Activated CD8-positive, alpha-beta memory T cell treated with anti-CD3 and anti-CD28 coated beads for 24 hours (primary cell): ENCODE results near the gene DAZAP1.
"Not testable (repeated sequence)": the region's sequence is repeated elsewhere in the genome, so short reads cannot be mapped to it uniquely, and the experiment has no call there.

ENCODE experiments used
- DNase-seq: peaks from one replicate; pipeline ENCODE4 v3.0.0-alpha.2; 2020

DAZAP1 gene

DNA sequence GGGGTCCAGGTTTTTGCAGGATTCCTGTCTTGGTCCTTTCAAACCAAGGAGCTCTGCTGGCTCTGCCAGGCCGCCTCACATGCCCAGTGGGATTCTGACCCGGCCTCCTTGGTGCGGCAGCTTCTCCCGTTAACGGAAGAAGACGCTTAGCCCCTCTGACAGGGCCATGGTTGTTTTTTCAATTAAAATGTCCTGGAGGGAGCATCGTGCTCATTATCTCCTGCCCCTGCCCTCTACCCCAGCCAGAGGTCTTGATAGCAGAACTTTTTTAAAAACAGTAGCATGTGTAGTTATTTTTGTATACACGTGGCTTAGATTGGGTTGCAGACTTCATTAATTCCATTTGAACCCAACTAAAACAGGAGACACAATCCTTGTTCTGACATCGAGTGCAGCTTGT, 19.4 kb downstream of the DAZAP1 start:
- DNase-seq = no peak

DNA sequence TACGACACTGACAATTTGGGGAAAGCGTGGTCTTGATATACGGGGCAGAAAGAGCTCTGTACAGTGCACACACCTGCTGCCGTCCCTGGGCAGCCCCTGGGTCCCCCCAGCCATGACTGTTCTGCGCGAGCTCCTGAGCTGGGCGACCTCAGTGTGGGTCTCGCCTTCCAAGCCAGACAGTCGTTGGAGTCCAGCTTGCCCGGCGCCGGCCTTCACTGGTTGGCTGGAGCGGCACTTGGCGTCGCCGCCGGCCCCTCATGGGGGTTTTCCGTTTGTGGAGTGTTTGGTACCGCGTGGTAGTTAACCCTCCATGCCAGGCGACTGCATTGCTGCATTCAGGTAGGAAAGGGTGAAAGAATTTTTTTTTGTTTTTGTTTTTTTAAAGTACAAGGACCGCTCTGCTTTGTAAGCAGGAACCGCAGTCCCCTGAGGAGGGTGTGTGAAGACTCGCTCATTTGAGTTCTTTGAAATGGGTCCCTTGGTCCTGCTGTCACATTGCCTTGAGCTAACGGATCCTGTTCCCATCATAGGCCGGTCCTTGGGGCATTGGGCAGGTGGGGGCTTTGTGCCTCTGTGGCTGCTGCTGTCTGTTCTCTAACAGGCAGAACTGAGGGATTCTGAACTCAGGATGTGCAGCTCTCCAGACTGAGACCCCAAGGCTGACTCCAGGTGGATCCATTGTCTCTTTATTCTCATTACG, 20.0 kb downstream of the DAZAP1 start:
- DNase-seq = no peak

DNA sequence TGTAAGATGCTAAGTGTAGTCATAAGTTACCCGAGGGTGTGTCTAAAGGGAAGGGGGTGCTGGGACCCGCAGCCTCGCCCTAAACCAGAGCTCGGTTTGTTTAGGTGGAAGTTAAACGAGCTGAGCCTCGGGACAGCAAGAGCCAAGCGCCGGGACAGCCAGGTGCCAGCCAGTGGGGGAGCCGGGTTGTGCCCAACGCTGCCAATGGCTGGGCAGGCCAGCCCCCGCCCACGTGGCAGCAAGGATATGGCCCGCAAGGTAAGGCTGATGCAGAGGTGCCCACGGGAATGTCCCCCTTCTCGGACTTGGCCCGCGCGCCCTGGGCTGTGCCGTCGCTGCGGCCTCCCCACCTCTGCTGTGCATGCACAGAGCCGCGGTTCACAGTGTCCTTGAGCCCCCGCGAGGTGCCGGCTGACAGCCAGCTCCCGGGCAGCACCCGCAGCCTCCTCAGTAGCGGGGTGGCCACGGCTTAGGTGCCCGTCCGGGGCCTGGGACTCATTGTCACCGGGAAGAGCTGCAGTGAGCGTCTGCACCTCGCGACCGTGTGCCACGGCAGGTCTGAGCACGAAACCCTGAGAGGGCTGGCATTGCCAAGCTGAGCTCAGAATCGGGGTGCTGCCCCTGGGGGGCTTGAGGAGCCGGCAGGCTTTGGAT, 21.5 kb downstream of the DAZAP1 start:
- no peak for DNase-seq

DNA sequence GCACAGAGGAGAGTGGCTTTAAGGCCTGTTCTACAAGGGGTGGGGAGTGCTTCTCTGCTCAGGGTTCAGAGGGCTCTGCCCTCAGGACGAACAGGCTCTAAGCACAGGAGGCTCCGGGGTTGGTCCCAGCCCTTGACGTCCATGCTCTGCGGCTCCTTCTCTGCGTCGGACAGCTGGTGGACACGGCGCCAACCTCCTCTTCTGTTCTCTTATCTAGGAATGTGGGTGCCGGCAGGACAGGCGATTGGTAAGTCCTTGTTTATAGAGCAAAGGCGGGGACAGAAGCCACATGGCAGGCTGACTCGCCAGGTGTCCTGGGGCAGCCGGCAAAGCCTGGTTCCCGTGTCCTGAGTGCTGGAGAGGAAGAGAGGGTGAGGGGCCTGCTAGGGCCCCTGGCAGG, 22.4 kb downstream of the DAZAP1 start:
- DNase-seq = no peak

DNA sequence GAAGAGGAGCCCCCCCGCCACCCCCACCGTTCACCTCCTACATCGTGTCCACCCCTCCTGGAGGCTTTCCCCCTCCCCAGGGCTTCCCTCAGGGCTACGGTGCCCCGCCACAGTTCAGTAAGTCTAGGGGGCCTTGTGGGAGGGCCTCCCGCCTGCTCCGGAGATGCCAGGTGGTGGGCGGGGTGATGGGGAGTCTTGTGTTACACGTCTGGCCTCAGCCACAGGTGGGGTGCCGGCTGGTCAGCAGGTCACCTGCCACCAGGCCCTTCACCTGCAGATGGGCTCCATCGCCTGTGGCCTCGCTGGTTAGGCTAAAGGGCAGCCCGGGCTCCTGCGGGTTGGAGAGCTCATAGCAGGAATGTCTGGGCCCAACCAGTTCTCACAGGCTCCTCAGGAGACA, 22.9 kb downstream of the DAZAP1 start:
- no peak for DNase-seq

GRCh38 chr19:1431759-1432506, 24.5 kb downstream of the DAZAP1 start:
- no peak for DNase-seq

- DNase-seq = no peak
Observed at GRCh38 chr19:1432507-1432887, 25.1 kb downstream of the DAZAP1 start.

DNA sequence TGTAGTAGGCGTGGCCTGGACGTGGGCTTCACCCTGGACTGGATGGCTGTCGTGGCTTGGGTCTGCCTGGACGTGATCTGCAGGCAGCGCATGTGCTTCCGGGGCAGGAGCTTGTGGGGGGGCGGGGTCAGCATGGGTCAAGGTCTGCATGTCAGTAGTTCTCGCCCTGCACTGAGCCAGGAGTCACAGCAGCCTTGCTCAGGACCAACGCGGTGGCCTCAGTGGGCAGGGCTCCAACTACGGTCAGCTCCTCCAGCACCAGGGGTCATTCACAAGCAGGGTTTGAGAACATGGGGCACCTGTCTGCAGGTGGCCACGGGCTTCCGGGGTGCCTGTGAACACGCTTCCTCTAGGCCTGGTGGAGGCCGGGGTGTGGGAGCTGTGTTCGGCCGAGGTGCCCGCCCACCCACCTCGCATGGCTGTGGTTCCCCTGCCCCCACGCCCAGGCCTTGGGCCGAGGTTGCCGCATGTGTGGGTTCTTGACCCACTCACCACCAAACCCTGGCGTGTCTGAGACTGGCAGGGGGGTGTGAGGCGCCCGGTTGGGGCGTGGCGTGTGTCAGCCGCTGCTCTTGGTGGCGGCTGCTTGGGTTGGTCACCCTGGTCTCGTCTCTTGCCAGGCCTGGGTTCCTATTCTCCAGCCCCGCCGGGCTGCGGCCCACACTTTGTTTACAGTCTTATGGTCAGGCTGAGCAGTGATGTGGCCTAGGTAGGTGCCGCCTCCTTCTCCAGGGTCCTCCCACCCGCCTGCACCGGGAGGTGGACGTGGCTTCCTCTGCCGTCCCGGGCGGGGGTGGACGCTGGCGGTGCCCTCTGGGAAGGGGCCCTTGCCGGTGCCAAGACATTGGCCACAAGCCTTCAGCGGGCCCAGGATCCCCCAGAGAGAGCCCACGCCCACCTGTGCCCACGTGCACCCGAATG, 26.0 kb downstream of the DAZAP1 start:
- DNase-seq = no peak

- no peak for DNase-seq
Observed at GRCh38 chr19:1434040-1434366, 26.6 kb downstream of the DAZAP1 start.

DNA sequence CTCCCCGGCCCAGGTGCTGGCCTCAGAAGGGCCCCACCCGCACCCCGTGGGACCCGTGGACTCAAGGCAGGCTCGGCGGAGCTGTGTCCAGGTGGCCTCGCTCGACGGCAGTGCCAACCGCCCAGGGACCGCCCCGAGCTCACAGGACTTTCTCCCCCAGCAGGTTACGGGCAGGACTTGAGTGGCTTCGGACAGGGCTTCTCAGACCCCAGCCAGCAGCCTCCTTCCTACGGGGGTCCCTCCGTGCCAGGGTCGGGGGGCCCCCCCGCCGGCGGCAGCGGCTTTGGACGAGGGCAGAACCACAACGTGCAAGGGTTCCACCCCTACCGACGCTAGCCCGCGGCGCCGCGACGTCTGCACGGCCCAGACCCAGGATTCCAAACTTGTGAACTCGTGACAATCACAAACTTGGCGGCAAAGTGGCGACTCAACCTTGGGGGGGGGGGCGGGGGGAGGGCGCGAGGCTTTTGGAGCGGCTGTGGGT, 27.2 kb downstream of the DAZAP1 start:
- DNase-seq = no peak

DNA sequence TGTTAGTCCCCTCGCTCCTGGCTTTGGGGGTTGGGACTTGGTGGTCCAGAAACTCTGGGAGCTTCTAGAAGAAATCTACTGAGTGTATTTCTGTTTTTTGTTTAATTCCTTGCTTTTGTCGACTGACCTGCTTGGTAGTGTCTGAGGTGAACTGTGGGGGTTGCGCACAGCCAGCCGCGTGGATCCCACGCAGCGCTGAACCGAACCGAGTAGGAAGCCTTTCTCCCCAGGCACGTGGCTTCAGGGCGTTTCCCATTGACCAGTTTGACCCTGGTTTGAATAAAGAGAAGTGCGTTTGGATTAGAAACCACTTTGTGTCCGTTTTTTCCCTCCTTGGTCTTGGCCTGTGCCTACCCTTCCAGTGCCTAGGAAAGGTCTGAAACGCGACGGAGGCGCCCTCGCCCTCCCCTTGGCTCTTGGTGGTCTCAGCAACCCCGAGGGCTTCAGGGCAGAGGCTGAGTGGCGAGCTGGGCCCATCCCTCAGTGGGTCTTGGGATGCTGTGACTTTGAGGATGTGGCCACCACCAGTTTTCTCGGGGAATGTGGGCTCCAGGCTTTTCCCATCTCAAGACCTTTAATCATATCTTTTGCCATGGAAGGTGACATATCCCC, 28.1 kb downstream of the DAZAP1 start:
- no peak for DNase-seq

- DNase-seq = no peak
Observed at GRCh38 chr19:1437609-1438008, 30.2 kb downstream of the DAZAP1 start.

GRCh38 chr19:1438035-1438932, 30.9 kb downstream of the DAZAP1 start, which contains the start of gene RPS15:
RPS15 (plus strand) TSS chr19:1438396; CDS start chr19:1438426, 30 bp downstream.
- peak; percentile 98 for DNase-seq

- no peak for DNase-seq
Observed at GRCh38 chr19:1438933-1439354, 31.6 kb downstream of the DAZAP1 start.

DNA sequence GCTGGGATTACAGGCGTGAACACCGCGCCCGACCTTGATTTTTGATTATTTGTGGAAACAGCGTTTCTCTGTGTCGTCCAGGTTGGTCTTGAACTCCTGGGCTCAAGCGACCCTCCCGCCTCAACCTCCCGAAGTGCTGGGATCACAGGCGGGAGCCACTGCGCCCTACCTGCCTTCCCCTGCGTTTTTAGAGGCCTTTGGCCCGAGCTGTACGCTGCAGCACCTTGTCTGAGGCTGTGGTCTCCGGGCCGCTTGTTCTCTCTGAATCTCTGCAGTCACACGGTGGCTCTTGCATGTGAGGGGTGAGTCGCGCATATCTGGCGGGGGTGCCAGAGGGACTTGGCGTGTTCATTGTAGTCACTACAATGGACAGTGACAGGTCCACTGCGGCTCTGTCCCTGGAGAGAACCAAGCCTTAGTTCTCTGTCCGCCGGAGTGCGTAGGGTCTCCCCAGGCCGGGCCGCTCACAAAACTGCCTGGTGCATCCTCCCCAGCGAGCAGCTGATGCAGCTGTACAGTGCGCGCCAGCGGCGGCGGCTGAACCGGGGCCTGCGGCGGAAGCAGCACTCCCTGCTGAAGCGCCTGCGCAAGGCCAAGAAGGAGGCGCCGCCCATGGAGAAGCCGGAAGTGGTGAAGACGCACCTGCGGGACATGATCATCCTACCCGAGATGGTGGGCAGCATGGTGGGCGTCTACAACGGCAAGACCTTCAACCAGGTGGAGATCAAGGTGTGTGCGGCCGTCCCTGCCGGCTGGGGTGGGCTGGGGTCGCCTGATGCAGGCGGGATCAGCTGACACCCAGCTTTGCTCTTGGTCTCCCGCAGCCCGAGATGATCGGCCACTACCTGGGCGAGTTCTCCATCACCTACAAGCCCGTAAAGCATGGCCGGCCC, 32.4 kb downstream of the DAZAP1 start:
- not testable (repeated sequence) for DNase-seq

GRCh38 chr19:1440418-1440801, 33.0 kb downstream of the DAZAP1 start:
- no peak for DNase-seq

- no peak for DNase-seq
Observed at GRCh38 chr19:1441022-1441426, 33.6 kb downstream of the DAZAP1 start.

GRCh38 chr19:1441677-1442438, 34.5 kb downstream of the DAZAP1 start:
- no peak for DNase-seq

- peak; percentile 92 for DNase-seq
Observed at GRCh38 chr19:1445185-1445931, 38.0 kb downstream of the DAZAP1 start.
